Endodermal cell (in vitro differentiated cells): Measurements from ENCODE around the gene ZNF543. TPM values are rescaled to one million over a fixed set of nuclear protein-coding genes. Genes with fewer than 3 reads are reported as not detected.

ENCODE experiments used
- DNase-seq: peaks from one replicate; pipeline ENCODE4 v3.0.0-alpha.2; 2017
- H3K27ac ChIP-seq: 2 replicates; pipeline ENCODE4 v1.5.1; 2013; ENCODE audit warnings: mild to moderate bottlenecking, low read depth, low read length, moderate library complexity
- H3K27me3 ChIP-seq: 2 replicates; pipeline ENCODE4 v1.6.1; 2013; ENCODE audit warnings: mild to moderate bottlenecking, low read length, moderate library complexity; ENCODE audit not compliant: insufficient read depth, control insufficient read depth, poor library complexity, severe bottlenecking
- H3K36me3 ChIP-seq: 2 replicates; pipeline ENCODE4 v1.7.0; 2013; ENCODE audit warnings: mild to moderate bottlenecking, low read length, moderate library complexity; ENCODE audit not compliant: control insufficient read depth, insufficient read depth
- H3K4me1 ChIP-seq: one replicate; pipeline ENCODE4 v1.7.0; 2013; ENCODE audit warnings: low read length; ENCODE audit not compliant: control insufficient read depth, insufficient read depth
- H3K4me3 ChIP-seq: 2 replicates; pipeline ENCODE4 v1.5.1; 2013; ENCODE audit warnings: mild to moderate bottlenecking, low read length, moderate library complexity
- H3K9ac ChIP-seq: 2 replicates; pipeline ENCODE4 v1.6.1; 2013; ENCODE audit warnings: mild to moderate bottlenecking, low read length, moderate library complexity; ENCODE audit not compliant: poor library complexity, severe bottlenecking; ENCODE audit errors: extremely low read depth
- H3K9me3 ChIP-seq: 2 replicates; pipeline ENCODE4 v1.6.1; 2013; ENCODE audit warnings: mild to moderate bottlenecking, low read length, moderate library complexity; ENCODE audit not compliant: control insufficient read depth
- H3K27ac Mint-ChIP-seq: 2 replicates; pipeline ENCODE4 v1.8.0; 2020; ENCODE audit warnings: mixed read lengths
- H3K27me3 Mint-ChIP-seq: 2 replicates; pipeline ENCODE4 v1.8.0; 2021; ENCODE audit warnings: mild to moderate bottlenecking, mixed read lengths; ENCODE audit not compliant: insufficient read depth
- H3K36me3 Mint-ChIP-seq: 2 replicates; pipeline ENCODE4 v1.8.0; 2020; ENCODE audit warnings: low read depth, mixed read lengths
- H3K4me1 Mint-ChIP-seq: 2 replicates; pipeline ENCODE4 v1.8.0; 2020; ENCODE audit warnings: mixed read lengths
- H3K4me3 Mint-ChIP-seq: 2 replicates; pipeline ENCODE4 v1.8.0; 2020; ENCODE audit warnings: mild to moderate bottlenecking, moderate library complexity, mixed read lengths
- H3K9me3 Mint-ChIP-seq: 2 replicates; pipeline ENCODE4 v1.8.0; 2020; ENCODE audit warnings: mild to moderate bottlenecking, mixed read lengths
- WGBS, 2 experiments: methylation state at CpG; one replicate each; pipeline versions ENCODE4 v1.1.5 to v1.1.7; 2013; ENCODE audit warnings: missing lambda C conversion rate in 2 of 2, mixed read lengths in 1 of 2; ENCODE audit not compliant: insufficient coverage in 1 of 2, insufficient read length in 1 of 2; 5-methylcytosine and 5-hydroxymethylcytosine counted together
- total RNA-seq, 2 donors: library from RNA; stranded (reverse); fragmentation: NEBNext Ultra II Directional in 1 of 2; extraction: Animal tissue kit (Norgen Biotek cat#: 25700) in 1 of 2; gene quantifications; 2 replicates in 1 of 2; 3 replicates in 1 of 2; pipeline ENCODE4 v1.2.1, GENCODE V29; 2021
- TF ChIP-seq, protein P1 (sequence below): fragments of 200-600 bp; sonication (generic); conservative IDR thresholded peaks from 2 replicates; pipeline ENCODE4 v1.5.0; 2021; ENCODE audit warnings: antibody characterized with exemption, mild to moderate bottlenecking

ZNF543 gene
- total RNA-seq, 2 donors from 2014 or later: 6.2 to 13.4 TPM

- Histone ChIP-seq H3K9ac (no peak overlapping the region), H3K27ac (no peak overlapping the region), H3K4me1 (no peaks in the 10 kb centered on the region), H3K9me3 (no peaks in the 10 kb centered on the region), H3K4me3 (no peak overlapping the region), H3K27me3 (no peaks in the 10 kb centered on the region), H3K36me3 (peaks cover 64% of the 10 kb centered on the region)
- H3K27me3 Mint-ChIP-seq: no peaks in the 10 kb centered on the region
- TF ChIP-seq, protein P1, sequence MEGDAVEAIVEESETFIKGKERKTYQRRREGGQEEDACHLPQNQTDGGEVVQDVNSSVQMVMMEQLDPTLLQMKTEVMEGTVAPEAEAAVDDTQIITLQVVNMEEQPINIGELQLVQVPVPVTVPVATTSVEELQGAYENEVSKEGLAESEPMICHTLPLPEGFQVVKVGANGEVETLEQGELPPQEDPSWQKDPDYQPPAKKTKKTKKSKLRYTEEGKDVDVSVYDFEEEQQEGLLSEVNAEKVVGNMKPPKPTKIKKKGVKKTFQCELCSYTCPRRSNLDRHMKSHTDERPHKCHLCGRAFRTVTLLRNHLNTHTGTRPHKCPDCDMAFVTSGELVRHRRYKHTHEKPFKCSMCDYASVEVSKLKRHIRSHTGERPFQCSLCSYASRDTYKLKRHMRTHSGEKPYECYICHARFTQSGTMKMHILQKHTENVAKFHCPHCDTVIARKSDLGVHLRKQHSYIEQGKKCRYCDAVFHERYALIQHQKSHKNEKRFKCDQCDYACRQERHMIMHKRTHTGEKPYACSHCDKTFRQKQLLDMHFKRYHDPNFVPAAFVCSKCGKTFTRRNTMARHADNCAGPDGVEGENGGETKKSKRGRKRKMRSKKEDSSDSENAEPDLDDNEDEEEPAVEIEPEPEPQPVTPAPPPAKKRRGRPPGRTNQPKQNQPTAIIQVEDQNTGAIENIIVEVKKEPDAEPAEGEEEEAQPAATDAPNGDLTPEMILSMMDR: no peak
- H3K4me3 Mint-ChIP-seq: no peak overlapping the region
- peaks cover 11% of the 10 kb centered on the region for H3K9me3 Mint-ChIP-seq
- no peak overlapping the region for H3K27ac Mint-ChIP-seq
- no peak for DNase-seq
- peaks cover 61% of the 10 kb centered on the region for H3K36me3 Mint-ChIP-seq
- WGBS, 2 experiments: 95 to 100% methylated on average over 7 to 8 of the region's 8 CpGs
- no peaks in the 10 kb centered on the region for H3K4me1 Mint-ChIP-seq
Measured at GRCh38 chr19:57327993-57328392, 7.7 kb downstream of the ZNF543 start.

DNA sequence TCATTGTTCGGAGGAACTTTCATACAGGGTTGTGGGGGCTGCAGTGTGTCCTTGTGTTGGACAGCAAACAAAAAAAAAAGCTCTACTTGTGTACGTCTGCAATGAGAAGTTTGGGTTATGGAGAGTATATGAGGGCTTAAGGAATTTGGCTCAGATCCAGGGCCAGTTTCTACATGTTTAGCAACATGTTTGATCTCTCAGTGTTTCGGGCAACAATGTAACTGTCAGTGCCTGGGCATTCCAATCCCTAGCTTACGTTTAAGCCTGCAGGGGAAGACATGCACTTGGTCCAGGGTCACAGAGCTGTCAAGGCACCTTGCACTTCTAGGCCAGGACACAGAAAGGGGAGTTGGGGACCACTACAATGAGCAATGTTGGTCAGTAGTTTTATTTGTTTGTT is 13.9 kb downstream of the ZNF543 start:
- no peaks in the 10 kb centered on the region for H3K9me3 ChIP-seq
- no peak for DNase-seq
- no peaks in the 10 kb centered on the region for H3K4me1 ChIP-seq
- no peak overlapping the region for H3K9ac ChIP-seq
- no peaks in the 10 kb centered on the region for H3K27me3 ChIP-seq
- H3K9me3 Mint-ChIP-seq: no peaks in the 10 kb centered on the region
- H3K36me3 Mint-ChIP-seq: peaks cover 13% of the 10 kb centered on the region
- no peak overlapping the region for H3K4me3 ChIP-seq
- no peaks in the 10 kb centered on the region for H3K4me1 Mint-ChIP-seq
- H3K4me3 Mint-ChIP-seq: no peak overlapping the region
- H3K27ac ChIP-seq: no peak overlapping the region
- H3K27ac Mint-ChIP-seq: no peak overlapping the region
- peaks cover 11% of the 10 kb centered on the region for H3K36me3 ChIP-seq
- H3K27me3 Mint-ChIP-seq: peaks cover 6% of the 10 kb centered on the region
- TF ChIP-seq, protein P1: no peak
- 95 to 96% methylated on average over 4 of the region's 4 CpGs for WGBS, 2 experiments

DNA sequence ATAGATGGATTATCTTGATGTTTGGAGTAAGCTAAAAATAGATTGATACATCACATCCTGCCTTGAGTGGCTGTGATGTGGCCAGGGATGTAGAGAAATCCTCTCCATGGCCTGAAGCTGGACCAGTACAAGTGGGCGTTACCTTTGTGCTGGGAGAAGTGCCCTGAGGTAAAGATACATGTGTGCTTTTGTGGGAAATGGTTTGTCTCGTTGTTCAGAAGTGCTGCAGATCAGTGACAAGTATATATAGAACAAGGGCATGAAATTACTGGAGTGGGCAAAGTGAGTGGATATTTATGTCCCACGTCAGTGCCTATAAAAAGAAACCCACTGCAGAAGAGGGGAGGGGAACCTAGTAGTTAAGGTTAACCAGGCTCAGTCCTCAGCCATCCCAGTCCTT is 18.6 kb downstream of the ZNF543 start:
- no peaks in the 10 kb centered on the region for H3K9me3 ChIP-seq
- H3K27me3 ChIP-seq: peaks cover 33% of the 10 kb centered on the region
- H3K27me3 Mint-ChIP-seq: peaks cover 27% of the 10 kb centered on the region
- H3K4me3 ChIP-seq: no peak overlapping the region
- no peaks in the 10 kb centered on the region for H3K4me1 Mint-ChIP-seq
- H3K27ac ChIP-seq: no peak overlapping the region
- no peak for DNase-seq
- H3K4me1 ChIP-seq: no peaks in the 10 kb centered on the region
- H3K27ac Mint-ChIP-seq: no peak overlapping the region
- H3K9me3 Mint-ChIP-seq: no peaks in the 10 kb centered on the region
- H3K4me3 Mint-ChIP-seq: no peak overlapping the region
- TF ChIP-seq, protein P1: no peak
- WGBS, 2 experiments: 86 to 94% methylated on average over 2 to 3 of the region's 3 CpGs
- H3K36me3 Mint-ChIP-seq: no peaks in the 10 kb centered on the region
- no peaks in the 10 kb centered on the region for H3K36me3 ChIP-seq
- H3K9ac ChIP-seq: no peak overlapping the region
